Thyroid gland (tissue), 4 donors: ENCODE results near the gene PPP2R2C.

ENCODE experiments used
- POLR2A ChIP-seq, 2 donors: fragments of 450-650 bp; IDR thresholded peaks; one replicate each; pipeline ENCODE4 v1.6.1; 2017; ENCODE audit warnings: antibody characterized with exemption in 2 of 2, mild to moderate bottlenecking in 2 of 2, moderate library complexity in 1 of 2
- TF ChIP-seq, protein P1 (sequence below), 6 experiments: fragments of 200-600 bp in 3 of 6; fragments of 450-650 bp in 3 of 6; sonication (generic) in 3 of 6; IDR thresholded peaks; one replicate each; pipeline ENCODE4 v1.5.1; 2016 to 2019; ENCODE audit warnings: antibody characterized with exemption in 6 of 6, mild to moderate bottlenecking in 2 of 6, inconsistent platforms in 1 of 6, moderate library complexity in 1 of 6

DNA sequence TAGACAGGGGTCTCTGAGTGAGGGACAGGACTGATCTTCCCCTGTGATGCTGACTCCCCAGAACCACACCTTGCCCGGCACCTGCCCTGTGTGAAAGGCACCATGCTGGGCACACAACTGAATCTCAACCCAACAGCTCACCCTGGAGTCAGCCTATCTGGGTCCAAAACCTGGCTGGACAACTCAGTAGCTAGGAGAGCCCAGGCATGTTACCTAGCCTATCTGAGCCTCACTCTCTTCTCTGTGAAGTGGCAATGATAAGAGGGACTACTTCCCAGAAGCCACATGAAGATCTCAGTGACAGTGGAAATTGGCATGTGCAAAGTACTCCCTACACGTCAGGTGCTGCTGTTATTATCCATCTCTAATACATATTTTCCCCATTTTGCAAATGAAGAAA, 44.8 kb upstream of the PPP2R2C start:
- no peak for TF ChIP-seq POLR2A (IDR thresholded peaks at IDR 0.05)
- TF ChIP-seq, protein P1, sequence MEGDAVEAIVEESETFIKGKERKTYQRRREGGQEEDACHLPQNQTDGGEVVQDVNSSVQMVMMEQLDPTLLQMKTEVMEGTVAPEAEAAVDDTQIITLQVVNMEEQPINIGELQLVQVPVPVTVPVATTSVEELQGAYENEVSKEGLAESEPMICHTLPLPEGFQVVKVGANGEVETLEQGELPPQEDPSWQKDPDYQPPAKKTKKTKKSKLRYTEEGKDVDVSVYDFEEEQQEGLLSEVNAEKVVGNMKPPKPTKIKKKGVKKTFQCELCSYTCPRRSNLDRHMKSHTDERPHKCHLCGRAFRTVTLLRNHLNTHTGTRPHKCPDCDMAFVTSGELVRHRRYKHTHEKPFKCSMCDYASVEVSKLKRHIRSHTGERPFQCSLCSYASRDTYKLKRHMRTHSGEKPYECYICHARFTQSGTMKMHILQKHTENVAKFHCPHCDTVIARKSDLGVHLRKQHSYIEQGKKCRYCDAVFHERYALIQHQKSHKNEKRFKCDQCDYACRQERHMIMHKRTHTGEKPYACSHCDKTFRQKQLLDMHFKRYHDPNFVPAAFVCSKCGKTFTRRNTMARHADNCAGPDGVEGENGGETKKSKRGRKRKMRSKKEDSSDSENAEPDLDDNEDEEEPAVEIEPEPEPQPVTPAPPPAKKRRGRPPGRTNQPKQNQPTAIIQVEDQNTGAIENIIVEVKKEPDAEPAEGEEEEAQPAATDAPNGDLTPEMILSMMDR (IDR thresholded peaks at IDR 0.05), result no peak
